DMS114 treated with DMSO at 0.1 percent for 48 hours (cell line): ENCODE results near the gene SLC22A17.

Experiments
- DNase-seq: peaks from one replicate; lab custom pipeline; 2025; ENCODE audit not compliant: unreplicated experiment; lab: John Stamatoyannopoulos, UW

Gene SLC22A17

DNA sequence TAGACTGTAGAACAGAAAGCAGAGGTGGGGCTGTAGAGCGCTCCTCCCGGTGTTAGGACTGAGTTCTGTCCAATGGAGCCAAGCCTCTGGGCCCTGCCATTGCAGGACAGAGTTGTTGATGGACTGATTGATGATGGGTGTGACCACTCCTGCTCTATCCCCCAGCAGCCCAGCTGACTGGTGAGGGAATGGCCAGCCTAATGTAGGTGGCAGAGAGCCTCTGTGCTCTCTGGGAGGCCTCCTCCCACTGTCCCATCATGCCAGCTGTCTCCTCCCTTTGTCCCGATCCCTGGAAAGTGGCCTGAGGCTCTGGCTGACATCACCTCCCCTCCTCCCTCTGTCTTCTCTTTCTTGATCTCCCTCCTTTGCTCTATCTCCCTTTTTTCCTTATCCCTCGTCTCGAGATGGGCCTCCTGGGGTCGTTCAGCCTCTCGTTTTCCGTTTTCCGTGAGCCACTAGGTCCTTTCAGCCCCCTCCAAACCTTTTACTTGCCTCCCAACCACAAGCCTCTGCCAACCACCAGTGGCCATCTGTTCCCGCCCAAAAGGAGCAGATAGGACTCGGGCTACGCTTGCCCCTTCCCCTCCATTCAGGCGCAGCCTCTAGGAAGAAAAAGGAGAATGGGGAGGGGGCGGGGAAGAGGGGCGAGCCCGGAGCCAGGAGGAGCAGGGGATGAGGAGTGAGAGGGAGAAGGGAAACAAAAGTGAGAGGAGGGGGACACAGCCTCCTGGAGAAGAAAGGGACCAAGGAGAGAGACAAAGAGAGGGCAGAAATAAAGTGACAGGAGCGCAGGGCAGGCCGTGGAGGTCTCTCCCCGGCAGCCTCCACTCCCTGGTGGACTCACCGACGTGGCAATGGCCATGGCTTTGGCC lies 11.7 kb upstream of the SLC22A17 start:
- DNase-seq, result no peak

DNA sequence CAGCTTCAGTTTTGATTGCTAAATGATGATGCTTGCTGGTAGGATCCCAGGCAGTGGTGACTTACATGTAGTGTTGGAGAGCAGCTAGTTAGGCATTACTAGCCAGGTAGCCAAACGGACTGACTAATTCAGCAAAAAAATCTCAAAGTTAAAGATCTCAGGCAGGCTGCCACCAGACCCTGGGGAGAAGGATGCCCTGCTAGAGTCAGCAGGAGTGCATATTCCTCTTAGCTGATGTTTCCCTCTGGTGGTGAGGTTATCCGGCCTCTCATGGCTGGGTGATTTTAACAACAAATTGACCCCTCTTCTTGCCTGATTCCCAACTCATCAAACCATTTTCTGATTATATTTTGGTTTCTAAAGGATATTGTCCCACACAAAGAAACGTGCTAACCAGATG lies 9.5 kb upstream of the SLC22A17 start:
- DNase-seq, result no peak

DNA sequence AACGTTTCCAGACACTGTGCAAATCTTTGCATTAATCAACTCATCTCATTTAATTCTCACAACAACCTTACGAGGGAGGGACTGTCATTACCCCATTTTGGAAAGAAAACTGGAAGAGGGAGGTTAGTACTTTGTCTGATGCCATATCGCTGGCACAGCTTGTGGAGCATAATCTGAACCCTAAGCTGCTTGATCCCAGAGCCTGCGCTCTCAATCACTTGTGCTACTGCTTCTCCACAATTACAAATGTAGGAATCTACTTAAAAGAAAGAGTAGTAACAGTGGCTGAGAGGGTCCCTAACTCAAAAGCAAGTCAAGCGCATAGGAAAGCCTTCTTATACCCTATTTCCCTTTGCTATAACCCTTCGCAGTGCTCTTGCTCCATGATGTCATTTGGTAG lies 9.1 kb upstream of the SLC22A17 start:
- no peak for DNase-seq

DNA sequence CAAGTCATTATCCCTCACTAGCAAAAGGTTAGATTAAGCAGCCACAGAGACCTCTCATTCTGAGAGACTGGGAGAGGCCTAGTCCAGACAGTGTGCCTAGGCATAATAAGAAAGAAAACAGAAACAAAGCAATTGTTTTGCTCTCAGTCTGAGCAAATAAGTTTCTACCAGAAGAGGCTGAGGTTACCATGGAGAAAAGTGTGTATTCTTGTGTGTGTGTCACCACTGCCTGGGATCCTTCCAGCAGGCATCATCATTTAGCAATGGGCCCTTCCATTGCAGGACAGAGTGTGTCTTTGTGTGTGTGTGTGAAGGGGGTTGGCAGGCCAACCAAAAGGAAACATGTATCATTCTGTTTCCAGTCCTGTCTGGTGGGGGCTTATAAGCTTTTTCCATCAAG lies 8.6 kb upstream of the SLC22A17 start:
- DNase-seq, result no peak

DNA sequence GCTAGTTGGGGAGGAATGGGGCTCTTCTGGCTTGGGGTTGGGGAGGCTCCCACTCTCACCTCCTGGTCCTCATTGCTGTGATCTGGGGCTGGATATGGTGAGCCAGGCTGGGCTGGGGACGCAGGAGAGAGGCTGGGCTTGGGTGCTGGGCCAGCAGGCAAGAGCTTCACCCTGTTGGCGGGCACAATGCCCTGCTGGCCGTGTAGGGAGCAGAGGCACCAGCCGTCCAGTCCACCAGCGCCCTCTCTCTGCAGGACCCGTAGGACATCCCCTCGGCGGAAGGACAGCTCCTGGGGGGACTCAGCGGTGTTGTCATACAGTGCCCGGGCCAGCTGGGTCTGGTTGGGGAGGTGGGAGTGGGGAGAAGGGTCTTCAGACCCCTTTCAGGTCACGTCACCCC lies 7.8 kb upstream of the SLC22A17 start:
- no peak for DNase-seq

DNA sequence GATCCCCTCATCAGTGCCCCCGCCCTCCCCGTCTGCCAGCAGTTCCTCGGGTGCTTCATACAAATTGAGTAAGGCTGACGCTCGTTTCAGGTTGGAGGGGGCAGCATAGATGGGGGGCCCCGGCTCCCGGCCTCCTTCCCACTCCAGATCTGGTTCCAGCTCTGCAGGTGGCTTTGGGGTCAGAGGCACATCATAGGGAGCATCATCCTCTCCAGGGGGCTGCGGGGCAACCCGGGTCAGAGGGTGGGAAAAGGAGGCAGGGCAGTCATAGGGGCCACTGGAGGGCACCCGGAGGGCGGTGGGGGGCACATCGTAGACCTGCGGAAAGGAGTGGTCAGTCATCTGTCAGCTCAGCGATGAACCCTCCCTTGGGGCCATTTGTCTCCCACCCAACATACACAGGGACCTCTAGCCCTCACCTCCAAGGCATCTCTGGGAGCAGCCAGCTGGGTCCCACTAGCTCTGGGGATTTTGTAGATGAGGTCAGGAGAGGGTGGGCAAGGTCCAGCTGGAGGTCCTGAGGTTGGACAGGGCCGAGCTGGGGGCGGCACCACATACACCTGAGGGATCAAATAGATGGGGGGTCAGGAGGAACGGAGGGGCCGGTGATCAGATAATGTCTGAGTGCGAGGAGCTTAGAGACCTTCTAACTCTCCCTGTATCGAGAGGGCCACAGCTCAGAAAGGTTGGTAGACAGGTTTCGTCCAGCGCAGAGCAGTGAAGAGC lies 7.2 kb upstream of the SLC22A17 start:
- no peak for DNase-seq

DNA sequence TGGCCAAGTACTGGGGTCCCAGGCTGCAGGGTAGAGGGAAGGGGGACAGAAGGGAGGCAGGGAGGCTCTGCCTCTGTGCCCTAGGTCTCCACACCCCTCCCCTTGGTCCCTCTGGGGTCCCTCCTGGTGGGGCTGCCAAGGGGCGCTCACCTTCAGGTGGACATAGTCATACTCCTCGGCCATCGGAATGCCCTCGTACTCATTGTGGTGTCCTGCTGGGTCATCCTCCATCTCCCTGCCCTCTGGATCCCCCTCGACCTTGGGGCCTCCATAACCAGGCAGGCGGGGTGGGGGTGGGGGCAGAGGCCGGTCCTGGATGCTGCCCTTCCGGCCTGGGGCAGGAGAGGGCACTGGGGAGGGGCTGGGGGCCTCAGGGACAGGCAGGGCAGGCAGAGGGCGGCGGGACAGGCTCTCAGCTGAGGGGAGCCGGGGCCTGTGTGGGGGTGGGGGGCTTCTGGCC lies 6.5 kb upstream of the SLC22A17 start:
- no peak for DNase-seq

DNA sequence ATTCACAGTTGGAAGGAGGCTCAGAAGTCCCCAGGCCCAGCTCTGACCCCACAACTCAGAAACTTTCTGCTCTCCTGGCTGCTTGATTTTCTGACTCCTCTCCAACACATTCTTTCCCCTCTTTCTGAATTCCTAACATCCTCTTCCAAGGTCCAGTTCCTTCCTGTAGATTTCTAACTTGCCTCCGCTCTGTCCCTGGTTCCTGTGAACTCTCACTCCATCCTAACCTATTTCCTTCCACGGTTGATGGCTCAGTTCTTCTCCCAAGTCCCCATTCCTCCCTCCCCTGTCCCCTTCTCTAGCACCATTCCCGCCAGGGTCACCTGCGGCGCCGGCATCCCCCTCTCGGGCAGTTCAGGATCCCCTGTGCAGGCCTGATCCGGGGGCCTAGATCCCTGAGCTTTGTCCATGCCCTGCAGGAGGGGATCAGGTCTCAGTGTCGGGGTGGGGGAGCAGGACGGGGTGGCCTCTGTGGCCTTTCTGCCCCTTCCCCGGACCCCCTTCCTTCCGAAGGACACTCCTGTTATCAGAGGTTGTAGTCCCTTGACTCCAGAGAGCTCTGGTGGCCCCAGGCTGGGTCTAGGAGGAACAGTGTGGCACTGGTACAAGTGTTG lies 6.0 kb upstream of the SLC22A17 start:
- DNase-seq, result no peak

DNA sequence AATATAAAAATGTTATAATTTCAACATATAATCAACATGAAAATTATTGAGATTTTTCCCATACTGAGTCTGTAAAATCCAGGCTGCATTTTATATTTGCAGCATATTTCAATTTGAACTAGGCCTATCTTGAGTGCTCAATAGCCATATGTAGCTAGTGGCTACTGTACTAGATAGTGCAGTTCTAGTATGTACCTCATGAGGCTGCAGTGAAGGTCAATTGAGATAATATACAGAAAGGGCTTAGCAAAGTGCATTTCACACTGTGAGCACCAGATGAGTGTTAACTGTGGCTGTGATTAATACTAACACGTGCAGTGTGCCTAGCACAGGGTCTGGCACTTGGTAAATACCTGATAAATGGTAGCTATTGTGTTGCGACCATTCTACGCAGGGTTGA lies 5.4 kb upstream of the SLC22A17 start:
- no peak for DNase-seq

DNA sequence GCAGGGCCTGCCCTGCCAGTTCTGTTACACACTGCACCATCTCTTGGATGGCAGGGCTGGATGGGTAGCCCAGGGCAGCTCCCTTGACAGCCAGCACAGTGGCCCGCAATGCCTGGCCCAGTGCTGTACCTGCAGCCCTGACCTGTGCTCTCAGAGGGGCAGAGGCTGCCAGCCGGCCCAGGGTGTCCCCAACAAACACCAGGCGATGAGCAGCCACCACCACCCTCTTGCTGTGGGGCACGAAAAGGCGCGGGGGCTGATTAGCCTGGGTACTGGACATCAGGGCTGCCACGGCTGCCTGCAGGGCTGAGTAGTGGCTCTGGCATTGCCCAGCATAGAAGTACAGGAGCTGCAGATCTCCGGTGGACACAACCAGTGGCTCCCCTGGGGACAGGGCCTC lies 4.6 kb upstream of the SLC22A17 start:
- DNase-seq, result no peak

DNA sequence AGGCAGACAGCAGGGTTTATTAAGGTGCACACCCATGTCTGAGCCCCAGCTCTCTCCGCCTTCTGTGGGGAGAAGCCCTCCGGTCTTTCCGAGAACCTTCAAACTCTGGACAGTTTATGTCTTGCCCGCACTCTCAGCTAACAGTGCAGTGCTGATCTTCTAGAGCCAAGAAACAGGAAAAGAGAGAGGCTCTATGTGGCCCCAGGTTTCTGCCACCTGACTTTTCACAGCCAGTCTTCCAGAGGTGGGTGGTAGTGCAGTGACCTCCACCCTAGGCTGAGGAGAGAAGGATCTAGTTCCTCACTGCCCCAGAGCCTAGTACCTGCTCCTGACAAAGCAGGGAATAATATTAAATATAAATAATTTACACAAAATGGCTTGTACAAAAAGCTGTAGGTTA lies 4.0 kb upstream of the SLC22A17 start:
- no peak for DNase-seq

DNA sequence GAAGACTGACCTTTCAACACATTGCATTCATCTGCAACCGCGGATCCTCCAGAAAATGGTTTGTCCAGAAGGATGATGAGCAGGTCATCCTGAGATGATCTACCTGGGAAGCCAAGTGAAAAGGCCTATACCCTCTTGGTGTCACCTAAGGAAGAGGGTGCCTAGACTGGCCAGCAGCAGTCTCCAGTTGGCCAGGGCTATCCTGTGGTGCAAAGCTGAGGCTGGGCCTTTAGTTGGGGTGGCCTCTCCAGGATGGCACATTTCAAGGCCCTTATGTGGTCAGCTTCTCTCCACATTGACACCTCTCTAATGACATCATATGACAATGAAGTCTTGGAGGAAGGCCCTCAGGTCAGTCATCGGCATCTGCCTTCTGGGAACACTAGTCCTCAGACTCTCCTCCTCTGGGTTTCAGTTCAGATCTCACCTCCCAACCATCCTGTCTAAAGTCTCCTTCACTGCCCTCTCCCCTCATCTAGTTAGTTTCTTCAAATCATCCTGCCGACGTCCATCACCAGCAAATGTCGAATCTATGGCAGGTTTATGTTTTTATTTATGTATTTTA lies 3.3 kb upstream of the SLC22A17 start:
- DNase-seq, result no peak

DNA sequence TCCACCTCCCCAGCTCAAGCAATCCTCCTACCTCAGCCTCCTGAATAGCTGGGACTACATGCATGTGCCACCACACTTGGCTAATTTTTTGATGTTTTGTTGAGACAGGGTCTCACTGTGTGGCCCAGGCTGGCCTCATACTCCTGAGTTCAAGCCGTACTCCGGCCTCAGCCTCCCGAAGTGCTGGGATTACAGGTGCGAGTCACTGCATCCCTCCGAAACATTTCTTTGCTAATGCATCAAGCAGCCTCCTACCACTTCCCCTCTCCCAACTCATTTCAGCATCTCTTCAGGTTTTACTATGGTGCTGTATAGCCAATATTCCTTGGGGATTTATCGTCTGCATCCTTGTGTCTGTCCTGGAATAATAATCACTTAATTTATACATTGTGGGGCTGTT lies 2.3 kb upstream of the SLC22A17 start:
- DNase-seq, result no peak

DNA sequence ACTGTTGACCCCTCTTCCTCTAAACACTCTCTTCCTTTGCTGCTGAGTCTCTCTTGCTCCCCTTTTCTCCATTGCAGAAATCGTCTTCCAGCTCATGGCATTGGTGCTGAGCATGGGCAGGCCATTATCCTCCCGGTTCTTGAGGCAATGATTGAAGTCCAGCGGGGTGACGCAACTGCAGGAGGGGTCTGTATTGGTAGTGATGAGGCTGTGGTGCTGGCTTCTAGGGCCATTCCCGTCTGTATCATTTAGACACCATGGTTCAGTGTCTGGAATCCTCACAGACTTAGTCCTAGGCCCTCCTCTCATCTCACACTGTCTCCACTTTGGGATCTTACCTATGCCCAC lies 720 bp upstream of the SLC22A17 start:
- no peak for DNase-seq

DNA sequence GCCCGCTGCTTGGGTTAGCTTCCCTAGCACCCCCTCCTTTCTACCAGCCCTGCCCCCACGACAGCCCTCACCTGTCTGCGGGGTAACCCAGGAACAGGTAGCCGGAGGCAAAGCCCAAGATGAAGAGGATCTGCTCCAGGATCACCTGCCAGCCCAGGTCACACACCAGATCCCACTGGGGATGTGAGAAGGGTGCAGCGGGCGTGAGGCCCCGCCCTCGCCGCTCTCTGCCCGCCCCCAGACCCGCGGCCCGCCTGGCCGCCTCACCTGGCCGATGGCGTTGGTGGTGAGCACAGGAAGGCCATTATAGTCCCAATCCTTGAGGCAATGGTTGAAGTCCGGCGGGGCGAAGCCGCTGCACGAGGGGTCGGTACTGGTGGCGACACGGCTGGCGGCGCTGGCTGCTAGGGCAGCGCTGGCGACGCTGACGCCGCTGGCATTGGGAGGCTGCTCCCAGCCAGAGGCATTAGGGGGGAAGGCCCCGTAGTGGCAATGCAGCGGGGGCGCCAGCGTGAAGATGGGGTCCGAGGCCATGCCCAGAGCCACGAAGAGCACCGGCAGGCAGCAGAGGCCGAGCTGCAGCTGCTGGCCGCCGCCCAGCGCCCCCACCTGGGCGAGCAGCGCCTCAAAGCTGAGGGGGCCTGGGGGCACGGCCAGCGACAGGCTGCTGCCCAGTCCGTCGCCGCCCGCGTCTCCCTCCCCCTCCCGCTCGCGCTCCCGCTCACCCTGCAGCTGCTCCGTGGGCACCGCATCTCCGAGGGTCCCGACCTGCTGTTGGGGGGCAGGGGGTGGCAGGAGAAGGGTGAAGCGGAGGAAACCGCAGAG lies 794 bp downstream of the SLC22A17 start:
- DNase-seq, result no peak

DNA sequence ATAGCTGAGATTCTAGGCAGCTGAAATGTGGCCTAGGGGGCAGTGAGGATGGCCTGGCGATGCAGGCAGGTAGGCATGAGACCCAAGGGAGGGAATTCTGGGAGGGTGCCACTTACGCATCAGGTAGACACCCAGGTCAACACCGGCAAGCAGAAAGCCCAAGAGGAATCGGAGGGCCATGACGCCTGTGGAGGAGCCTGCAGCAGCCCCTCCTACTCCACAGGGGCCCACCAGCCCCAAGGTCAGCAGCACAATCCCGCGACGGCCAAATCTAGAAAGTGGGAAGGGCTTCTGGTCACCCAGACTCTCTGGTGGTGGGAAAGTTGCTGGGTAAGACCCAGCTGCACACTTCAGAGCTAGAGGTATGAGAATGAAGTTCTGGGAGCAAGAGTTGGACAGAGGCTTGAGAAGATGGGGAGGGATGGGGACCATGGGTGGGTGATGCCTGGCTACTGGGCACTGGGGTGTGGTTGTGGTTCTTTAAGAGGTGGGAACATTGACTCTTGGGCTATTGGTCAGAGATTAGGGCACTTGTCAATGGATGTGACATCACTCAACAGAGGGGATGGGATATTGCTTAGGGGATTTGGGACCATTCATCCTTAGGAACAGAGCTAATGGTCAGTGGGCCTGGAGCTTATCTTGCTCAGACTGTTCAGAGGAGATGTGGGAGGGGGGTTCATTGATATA lies 3.4 kb downstream of the SLC22A17 start:
- DNase-seq, result no peak

DNA sequence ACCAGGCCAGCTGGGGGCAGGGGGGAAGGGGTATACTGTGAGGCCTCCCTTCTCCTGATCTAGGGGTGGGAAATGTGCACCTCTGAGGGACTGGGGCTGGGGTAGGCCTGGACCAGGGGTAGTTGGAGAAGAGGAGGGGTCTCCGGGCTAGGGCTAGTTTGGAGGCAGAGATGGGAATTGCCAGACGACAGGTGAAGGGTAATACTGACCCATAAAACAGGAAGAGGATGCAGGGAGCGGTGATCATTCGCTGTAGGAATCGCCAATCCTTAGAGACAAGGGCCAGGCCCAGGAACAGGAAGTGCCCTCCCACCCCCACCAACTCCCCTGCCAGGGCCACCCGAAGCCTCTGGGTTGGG lies 4.4 kb downstream of the SLC22A17 start:
- no peak for DNase-seq

DNA sequence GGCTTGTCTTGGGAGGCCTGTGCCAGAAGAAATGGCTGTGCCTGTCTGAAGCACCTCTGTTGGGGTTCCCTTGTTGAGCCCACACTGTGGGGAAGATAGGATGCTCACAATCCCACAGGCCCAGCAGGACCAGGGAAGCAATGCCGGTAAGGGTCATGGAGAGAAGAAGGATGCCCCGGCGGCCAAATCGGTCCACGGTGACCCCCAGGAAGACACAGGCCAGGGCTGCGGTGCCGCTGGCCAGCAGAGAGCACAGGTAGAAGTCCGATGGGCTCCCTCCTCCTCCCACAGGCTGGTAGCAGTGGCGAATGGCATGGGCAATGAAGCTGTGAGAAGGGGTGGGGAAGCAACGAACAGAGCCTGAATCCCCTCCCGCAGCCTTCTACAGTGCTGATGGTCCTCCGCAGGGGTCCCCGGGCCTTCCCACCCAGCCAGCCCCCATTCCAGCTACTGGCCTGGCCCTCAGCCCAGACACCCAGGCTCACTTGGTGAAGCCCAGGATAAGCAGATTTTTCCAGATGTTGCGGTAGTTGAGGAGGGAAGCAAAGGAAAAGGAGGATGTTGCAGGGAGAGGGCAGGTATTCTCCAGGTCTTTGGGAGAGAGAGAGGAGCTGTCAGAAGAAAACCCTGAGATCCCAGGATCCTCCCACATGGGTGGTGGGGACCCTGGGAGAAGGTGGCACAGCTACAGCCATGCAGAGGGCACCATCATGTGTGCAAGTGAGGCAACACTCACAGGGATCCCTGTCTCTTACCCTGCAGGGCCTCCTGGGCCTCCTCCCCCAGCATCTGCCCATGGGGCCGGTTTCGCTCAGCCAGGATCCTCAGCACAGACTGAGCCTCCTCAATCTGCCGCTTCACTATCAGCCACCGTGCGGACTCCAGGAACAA lies 5.0 kb downstream of the SLC22A17 start:
- no peak for DNase-seq

DNA sequence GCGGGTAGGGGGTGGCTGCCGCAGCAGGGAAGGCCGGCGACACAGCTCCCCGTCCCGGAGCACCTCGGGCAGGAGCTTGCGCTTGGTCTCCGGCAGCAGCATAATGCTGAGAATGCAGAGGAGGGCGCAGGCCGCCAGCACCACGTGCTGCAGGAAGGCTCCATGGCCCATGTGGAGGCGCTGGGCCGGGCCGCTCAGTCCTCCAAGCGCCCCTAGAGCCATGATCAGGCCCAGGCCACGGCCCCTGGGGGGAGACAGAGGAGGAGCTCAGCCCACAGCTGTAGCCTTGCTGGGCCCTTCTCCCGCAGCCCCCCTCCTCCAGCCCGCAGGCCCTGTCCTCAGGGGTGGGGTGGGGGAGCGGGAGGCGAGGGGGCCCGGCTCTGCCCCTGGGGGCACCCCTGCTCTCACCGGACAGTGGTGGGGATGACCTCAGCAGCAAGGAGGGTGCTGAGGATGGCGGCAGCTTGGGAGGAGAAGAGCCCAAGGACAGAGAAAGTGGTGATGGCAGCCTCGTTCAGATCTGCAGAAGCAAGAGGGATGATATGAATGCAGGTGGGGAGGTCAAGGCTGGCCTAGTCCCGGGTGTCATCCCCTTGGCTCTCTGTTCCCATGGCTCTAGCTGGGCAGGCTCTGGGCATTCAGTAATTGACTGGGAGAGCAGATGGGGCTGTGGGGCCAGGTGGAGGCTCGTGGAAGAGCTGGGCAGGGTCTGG lies 5.8 kb downstream of the SLC22A17 start:
- no peak for DNase-seq
